Aorta (tissue), 5 donors: ENCODE data around the gene ADAMTSL1. TPM values are rescaled to one million over a fixed set of nuclear protein-coding genes. Genes with fewer than 3 reads are reported as not detected.

ENCODE experiments used
- ATAC-seq: fragments of 200-7000 bp; cut with Tn5 transposase; one replicate; pipeline ENCODE4 v1.9.1; 2022; ENCODE audit warnings: moderate library complexity; ENCODE audit not compliant: low FRiP score
- DNase-seq, 2 donors: peaks; one replicate each; pipeline ENCODE4 v3.0.0-alpha.2; 2020
- H3K27ac ChIP-seq, 2 donors: one replicate each; pipeline ENCODE4 v1.5.1; 2013; ENCODE audit warnings: low read length in 2 of 2, mild to moderate bottlenecking in 2 of 2, moderate library complexity in 2 of 2, control low read depth in 1 of 2, inconsistent platforms in 1 of 2, low read depth in 1 of 2
- H3K27me3 ChIP-seq, 2 donors: one replicate each; pipeline ENCODE4 v1.6.1; 2013; ENCODE audit warnings: control low read depth in 1 of 2, low read length in 1 of 2, mild to moderate bottlenecking in 1 of 2, moderate library complexity in 1 of 2; ENCODE audit not compliant: insufficient read depth in 2 of 2, control insufficient read depth in 1 of 2
- H3K36me3 ChIP-seq, 2 donors: one replicate each; pipeline ENCODE4 v1.6.1; 2013; ENCODE audit warnings: control low read depth in 1 of 2, low read length in 1 of 2, mild to moderate bottlenecking in 1 of 2; ENCODE audit not compliant: insufficient read depth in 2 of 2, control insufficient read depth in 1 of 2
- H3K4me1 ChIP-seq, 2 donors: one replicate each; pipeline ENCODE4 v1.6.1; 2013; ENCODE audit warnings: low read length in 2 of 2, control low read depth in 1 of 2, mild to moderate bottlenecking in 1 of 2, moderate library complexity in 1 of 2; ENCODE audit not compliant: insufficient read depth in 2 of 2, control insufficient read depth in 1 of 2
- H3K4me3 ChIP-seq, 2 donors: one replicate each; pipeline ENCODE4 v1.5.1; 2013; ENCODE audit warnings: low read length in 2 of 2, control low read depth in 1 of 2, mild to moderate bottlenecking in 1 of 2
- H3K9me3 ChIP-seq: one replicate; pipeline ENCODE4 v1.6.1; 2013; ENCODE audit warnings: mild to moderate bottlenecking, low read length; ENCODE audit not compliant: control insufficient read depth
- WGBS, 2 donors: extraction: QIAGEN DNeasy Blood & Tissue Kit; methylation state at CpG; one replicate each; pipeline ENCODE4 v1.1.7; 2013; 5-methylcytosine and 5-hydroxymethylcytosine counted together
- intact Hi-C, 2 donors: fragments of 100-400 bp; cut with DNase I; formaldehyde crosslinking; loops; one replicate each; pipeline versions ENCODE4 v1.14.2 to v1.15.0; 2022
- polyA plus RNA-seq, 2 donors: library from polyadenylated mRNA; stranded (reverse); fragments of 200-250 nt; gene quantifications; one replicate each; pipeline ENCODE4 v1.2.3, GENCODE V29; 2013
- total RNA-seq, 2 donors: library from RNA; stranded (reverse); fragmentation: NEBNext Ultra II Directional; extraction: Animal tissue kit (Norgen Biotek cat#: 25700); gene quantifications; one replicate each; pipeline ENCODE4 v1.2.1, GENCODE V29; 2021
- donor health status: healthy with polysubstance abuse.
- donor health status: Bipolar disorder and iron deficiency.
- donor health status: DM: no; HTN: no; CAD: no.
- donor health status: DM: no; HTN: no; CAD: no.
- donor health status: DM: yes; HTN: yes; CAD: no.

ADAMTSL1 gene
- total and polyA plus RNA-seq, 4 donors = 6.6 to 54.2 (median 30.0) TPM

DNA sequence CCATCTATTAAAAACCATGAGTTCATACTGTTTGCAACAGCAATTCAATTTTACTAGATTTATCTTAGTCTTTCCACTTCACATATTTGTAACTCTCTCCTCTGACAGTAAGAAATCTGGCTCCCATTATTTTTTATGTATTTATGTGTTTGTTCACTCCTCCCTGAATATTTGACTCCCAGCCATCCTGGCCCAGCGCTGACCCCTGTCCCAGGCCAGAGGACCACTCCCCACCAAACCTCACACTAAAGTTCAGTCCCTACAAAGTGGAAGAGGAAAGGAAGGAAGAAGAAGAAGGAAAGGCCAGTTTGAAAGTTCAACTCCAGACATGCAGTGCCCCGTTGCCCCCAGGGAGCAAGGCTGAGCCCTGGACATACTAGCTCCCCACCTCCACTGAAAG, 271.8 kb downstream of the ADAMTSL1 start:
- WGBS, 2 donors = 97% methylated on average over 2 of the region's 2 CpGs
- H3K27ac ChIP-seq = no peak overlapping the region
- H3K4me3 ChIP-seq = no peak overlapping the region
- ATAC-seq (no peak), DNase-seq (no peak)
- peaks cover 0 to 3% of the 10 kb centered on the region in 2 donors for H3K4me1 ChIP-seq
- H3K27me3 ChIP-seq = no peaks in the 10 kb centered on the region
- H3K9me3 ChIP-seq = no peaks in the 10 kb centered on the region
- intact Hi-C loops = no loop called here
- peaks cover 0 to 1% of the 10 kb centered on the region in 2 donors for H3K36me3 ChIP-seq

DNA sequence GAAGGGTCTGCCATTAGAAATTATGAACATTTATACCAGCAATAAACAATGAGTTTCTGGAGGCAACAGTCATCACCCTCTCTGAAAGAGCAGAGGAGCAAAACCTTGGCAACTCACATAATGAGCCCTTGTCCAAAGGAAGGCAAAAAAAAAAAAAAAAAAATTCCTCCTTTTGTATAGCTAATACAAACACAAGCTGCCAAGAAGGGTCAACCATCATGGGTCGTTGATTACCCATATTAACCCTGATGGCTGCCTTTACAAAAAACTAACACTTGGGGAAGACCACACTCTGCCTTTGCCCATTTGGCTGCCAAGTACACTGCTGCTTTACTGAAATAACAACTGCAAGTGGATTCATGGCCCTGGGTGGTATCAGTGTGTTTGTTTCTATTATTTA, 272.7 kb downstream of the ADAMTSL1 start:
- H3K4me3 ChIP-seq = no peak overlapping the region
- ATAC-seq (no peak), DNase-seq (no peak)
- H3K36me3 ChIP-seq = peaks cover 0 to 1% of the 10 kb centered on the region in 2 donors
- no peaks in the 10 kb centered on the region for H3K27me3 ChIP-seq
- H3K4me1 ChIP-seq = peaks cover 0 to 3% of the 10 kb centered on the region in 2 donors
- no peak overlapping the region for H3K27ac ChIP-seq
- 40 to 47% methylated on average over 1 of the region's 1 CpG for WGBS, 2 donors
- intact Hi-C loops = no loop called here
- no peaks in the 10 kb centered on the region for H3K9me3 ChIP-seq

GRCh38 chr9:18747595-18747994, 273.6 kb downstream of the ADAMTSL1 start:
- no peak overlapping the region for H3K27ac ChIP-seq
- DNase-seq (peak in 1 of 2 donors; percentile 51), ATAC-seq (peak; percentile 67)
- H3K36me3 ChIP-seq = peaks cover 0 to 1% of the 10 kb centered on the region in 2 donors
- 25 to 36% methylated on average over 3 of the region's 3 CpGs for WGBS, 2 donors
- H3K4me1 ChIP-seq = peaks cover 0 to 3% of the 10 kb centered on the region in 2 donors
- H3K27me3 ChIP-seq = no peaks in the 10 kb centered on the region
- intact Hi-C loops = no loop called here
- no peak overlapping the region for H3K4me3 ChIP-seq
- H3K9me3 ChIP-seq = no peaks in the 10 kb centered on the region

DNA sequence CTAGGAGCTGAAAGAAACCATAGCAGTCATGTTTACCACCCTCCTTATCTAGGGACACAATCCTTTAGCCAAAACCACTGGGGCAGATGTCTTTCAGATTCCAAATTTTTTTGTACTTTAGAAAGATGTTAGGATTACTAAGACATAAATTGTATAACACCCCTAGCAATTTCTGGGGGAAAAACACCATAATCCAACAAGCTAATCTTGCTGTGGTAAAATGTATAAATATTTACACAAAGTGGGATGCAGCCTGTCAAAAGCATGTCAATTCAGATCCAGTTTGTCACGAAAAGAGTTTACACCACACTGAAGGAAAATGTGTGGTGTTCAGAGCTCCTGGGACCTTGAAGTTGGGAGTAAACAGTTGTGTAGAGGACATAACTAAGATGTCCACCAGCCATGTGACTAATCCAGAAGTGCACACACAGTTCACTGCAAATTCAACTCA, 274.3 kb downstream of the ADAMTSL1 start:
- DNase-seq (no peak), ATAC-seq (no peak)
- intact Hi-C loops = no loop called here
- Histone ChIP-seq H3K27ac (no peak overlapping the region), H3K36me3 (peaks cover 0 to 1% of the 10 kb centered on the region in 2 donors), H3K4me3 (no peak overlapping the region), H3K4me1 (peaks cover 0 to 3% of the 10 kb centered on the region in 2 donors), H3K27me3 (no peaks in the 10 kb centered on the region), H3K9me3 (no peaks in the 10 kb centered on the region)
- WGBS, 2 donors = 90 to 91% methylated on average over 1 of the region's 1 CpG

DNA sequence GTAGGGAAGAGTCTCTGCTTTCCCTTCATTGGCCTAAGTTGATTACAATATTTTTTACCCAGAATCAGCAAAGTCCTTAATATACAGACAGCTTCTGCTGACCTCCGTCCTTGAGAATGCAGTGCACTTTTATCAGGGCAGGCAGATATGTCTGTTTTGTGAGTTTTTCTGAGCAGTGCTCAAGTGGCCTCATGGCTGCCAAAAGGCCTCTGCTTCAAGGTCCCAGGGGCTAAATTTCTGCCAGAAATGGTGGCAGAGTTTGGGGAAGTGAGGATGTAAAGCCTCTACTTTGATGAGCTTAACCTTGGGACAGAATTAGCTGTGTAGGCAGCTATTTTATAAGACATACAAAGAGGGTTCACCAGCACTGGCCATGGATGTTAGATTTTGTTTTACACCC, 275.8 kb downstream of the ADAMTSL1 start:
- H3K4me1 ChIP-seq = peaks cover 0 to 3% of the 10 kb centered on the region in 2 donors
- peaks cover 0 to 1% of the 10 kb centered on the region in 2 donors for H3K36me3 ChIP-seq
- no peak overlapping the region for H3K4me3 ChIP-seq
- H3K27ac ChIP-seq = no peak overlapping the region
- intact Hi-C loops = no loop called here
- H3K27me3 ChIP-seq = no peaks in the 10 kb centered on the region
- no peak for ATAC-seq
- 64 to 76% methylated on average over 1 of the region's 1 CpG for WGBS, 2 donors
- no peaks in the 10 kb centered on the region for H3K9me3 ChIP-seq
- no peak for DNase-seq

DNA sequence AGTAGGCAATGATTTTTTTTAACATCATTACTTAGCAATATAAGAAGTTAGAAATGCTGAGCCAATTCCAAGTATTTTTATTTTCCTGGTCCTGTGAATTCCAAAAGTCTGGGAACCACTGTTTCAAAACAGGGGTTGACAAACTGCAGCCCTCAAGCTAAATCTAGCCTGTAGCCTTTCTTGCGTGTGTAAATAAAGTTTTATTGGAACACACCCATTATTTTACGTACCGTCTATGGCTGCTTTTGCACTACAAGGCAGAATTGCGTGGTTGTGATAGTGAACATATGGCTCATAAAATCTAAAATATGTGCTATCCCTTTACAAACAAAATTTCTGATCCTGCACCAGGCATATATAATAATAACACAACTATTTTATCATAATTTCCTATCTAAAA, 280.0 kb downstream of the ADAMTSL1 start:
- no peak for ATAC-seq

GRCh38 chr9:18754537-18754936, 280.6 kb downstream of the ADAMTSL1 start:
- Histone ChIP-seq H3K9me3 (no peaks in the 10 kb centered on the region), H3K36me3 (peaks cover 1 to 4% of the 10 kb centered on the region in 2 donors), H3K27me3 (no peaks in the 10 kb centered on the region), H3K27ac (no peak overlapping the region), H3K4me3 (no peak overlapping the region), H3K4me1 (peaks cover 0 to 1% of the 10 kb centered on the region in 2 donors)
- DNase-seq (no peak), ATAC-seq (no peak)
- WGBS, 2 donors = 90 to 92% methylated on average over 4 of the region's 4 CpGs
- intact Hi-C loops = no loop called here

More for the DNA sequence above, 280.0 kb downstream of the ADAMTSL1 start:
- Histone ChIP-seq H3K36me3 (peaks cover 1 to 4% of the 10 kb centered on the region in 2 donors), H3K27ac (no peak overlapping the region), H3K9me3 (no peaks in the 10 kb centered on the region), H3K4me1 (peaks cover 0 to 1% of the 10 kb centered on the region in 2 donors), H3K27me3 (no peaks in the 10 kb centered on the region), H3K4me3 (no peak overlapping the region)
- intact Hi-C loops = no loop called here
- 83 to 87% methylated on average over 4 of the region's 4 CpGs for WGBS, 2 donors
- DNase-seq = no peak

- peaks cover 0 to 4% of the 10 kb centered on the region in 2 donors for H3K36me3 ChIP-seq
- DNase-seq (no peak), ATAC-seq (no peak)
- WGBS, 2 donors = 97% methylated on average over 2 of the region's 2 CpGs
- H3K9me3 ChIP-seq = no peaks in the 10 kb centered on the region
- H3K4me1 ChIP-seq = peaks cover 0 to 1% of the 10 kb centered on the region in 2 donors
- H3K4me3 ChIP-seq = no peak overlapping the region
- H3K27me3 ChIP-seq = no peaks in the 10 kb centered on the region
- intact Hi-C loops = no loop called here
- H3K27ac ChIP-seq = no peak overlapping the region
Observed at GRCh38 chr9:18755263-18755662, 281.3 kb downstream of the ADAMTSL1 start.

DNA sequence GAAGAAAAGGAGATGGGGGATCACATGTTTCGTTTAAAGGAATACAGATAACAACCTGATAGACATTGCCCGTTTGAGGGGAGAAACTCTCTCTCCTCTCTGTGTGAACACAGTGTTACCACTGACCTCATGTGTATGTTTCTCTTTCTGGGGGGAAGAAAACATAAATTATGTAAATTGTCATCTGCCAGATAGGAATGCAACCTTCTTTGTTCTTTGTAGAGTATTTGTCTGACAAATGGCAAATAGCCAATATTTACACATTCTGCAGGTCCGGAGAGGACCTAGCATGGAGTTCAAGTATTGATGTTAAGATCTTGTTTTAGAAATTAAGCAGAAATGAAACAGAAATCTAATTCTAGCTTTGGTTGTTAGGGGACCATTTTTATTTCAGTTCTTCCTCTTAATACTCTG, 282.8 kb downstream of the ADAMTSL1 start:
- no peak overlapping the region for H3K4me3 ChIP-seq
- no peak overlapping the region for H3K27ac ChIP-seq
- peaks cover 0 to 1% of the 10 kb centered on the region in 2 donors for H3K4me1 ChIP-seq
- no peak for DNase-seq
- intact Hi-C loops = no loop called here
- 67 to 69% methylated on average over 3 of the region's 3 CpGs for WGBS, 2 donors
- no peaks in the 10 kb centered on the region for H3K27me3 ChIP-seq
- peaks cover 0 to 4% of the 10 kb centered on the region in 2 donors for H3K36me3 ChIP-seq
- H3K9me3 ChIP-seq = no peaks in the 10 kb centered on the region
- no peak for ATAC-seq
